Esophagus (tissue), 2 donors: Measurements from ENCODE around the gene IKZF5. TPM values are rescaled to one million over a fixed set of nuclear protein-coding genes. Genes with fewer than 3 reads are reported as not detected.

Source experiments
- H3K27ac ChIP-seq, 2 donors: one replicate each; pipeline ENCODE4 v1.5.1; 2013; ENCODE audit warnings: low read depth in 2 of 2, mild to moderate bottlenecking in 2 of 2, inconsistent platforms in 1 of 2, low read length in 1 of 2, moderate library complexity in 1 of 2
- H3K27me3 ChIP-seq, 2 donors: one replicate each; pipeline ENCODE4 v1.6.1; 2013; ENCODE audit warnings: low read length in 2 of 2, control low read depth in 1 of 2, mild to moderate bottlenecking in 1 of 2; ENCODE audit not compliant: insufficient read depth in 2 of 2, control insufficient read depth in 1 of 2
- H3K36me3 ChIP-seq, 2 donors: one replicate each; pipeline ENCODE4 v1.6.1; 2013; ENCODE audit warnings: low read length in 1 of 2; ENCODE audit not compliant: control insufficient read depth in 2 of 2, insufficient read depth in 2 of 2
- H3K4me1 ChIP-seq, 2 donors: one replicate each; pipeline ENCODE4 v1.6.1; 2013; ENCODE audit warnings: low read length in 1 of 2; ENCODE audit not compliant: control insufficient read depth in 2 of 2, insufficient read depth in 2 of 2
- H3K4me3 ChIP-seq, 2 donors: one replicate each; pipeline ENCODE4 v1.5.1; 2013; ENCODE audit warnings: low read length in 2 of 2, mild to moderate bottlenecking in 2 of 2, low read depth in 1 of 2, moderate library complexity in 1 of 2
- H3K9me3 ChIP-seq, 2 donors: one replicate each; pipeline ENCODE4 v1.6.1; 2013; ENCODE audit warnings: mild to moderate bottlenecking in 2 of 2, low read depth in 1 of 2, low read length in 1 of 2, moderate library complexity in 1 of 2; ENCODE audit not compliant: control insufficient read depth in 2 of 2, insufficient read depth in 1 of 2
- WGBS, 2 donors: extraction: QIAGEN DNeasy Blood & Tissue Kit; methylation state at CpG; one replicate each; pipeline ENCODE4 v1.1.7; 2013; 5-methylcytosine and 5-hydroxymethylcytosine counted together
- polyA plus RNA-seq, 2 donors: library from polyadenylated mRNA; stranded (reverse); fragments of 200-250 nt; gene quantifications; one replicate each; pipeline ENCODE4 v1.2.3, GENCODE V29; 2013
- donor health status: healthy with polysubstance abuse.
- donor health status: Bipolar disorder and iron deficiency.

The IKZF5 gene
- polyA plus RNA-seq, 2 donors = 4.5 to 7.2 TPM

- no peak overlapping the region for H3K27ac ChIP-seq
Measured at GRCh38 chr10:123000155-123000554, 8.4 kb downstream of the IKZF5 start.

GRCh38 chr10:122999347-122999746 is 9.2 kb downstream of the IKZF5 start:
- Histone ChIP-seq H3K4me3 (no peak overlapping the region), H3K9me3 (peaks cover 0 to 2% of the 10 kb centered on the region in 2 donors), H3K27me3 (no peaks in the 10 kb centered on the region), H3K27ac (no peak overlapping the region), H3K36me3 (peaks cover 4 to 6% of the 10 kb centered on the region in 2 donors), H3K4me1 (peaks cover 0 to 2% of the 10 kb centered on the region in 2 donors)
- WGBS, 2 donors = 52 to 53% methylated on average over 3 of the region's 3 CpGs

More at GRCh38 chr10:123000155-123000554, 8.4 kb downstream of the IKZF5 start:
- WGBS, 2 donors = 81% methylated on average over 3 of the region's 3 CpGs
- Histone ChIP-seq H3K27me3 (no peaks in the 10 kb centered on the region), H3K36me3 (peaks cover 4% of the 10 kb centered on the region in 2 donors), H3K4me3 (no peak overlapping the region), H3K4me1 (peaks cover 0 to 2% of the 10 kb centered on the region in 2 donors), H3K9me3 (peaks cover 0 to 2% of the 10 kb centered on the region in 2 donors)

DNA sequence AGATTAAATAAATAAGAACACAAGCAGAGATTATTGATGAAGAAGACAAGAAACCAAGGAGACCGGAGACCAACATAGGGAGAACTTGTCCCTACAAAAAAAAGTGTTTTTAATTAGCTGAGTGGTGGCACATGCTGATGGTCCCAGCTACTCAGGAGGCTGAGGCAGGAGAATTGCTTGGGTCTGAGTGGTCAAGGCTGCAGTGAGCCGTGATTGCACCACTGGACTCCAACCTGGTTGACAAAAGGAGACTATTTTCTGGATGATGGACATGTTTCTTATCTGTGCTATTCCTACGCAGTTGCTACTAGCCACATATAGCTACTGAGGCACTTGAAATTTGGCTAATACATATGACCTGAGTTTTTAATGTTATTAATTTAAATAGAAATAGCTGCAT is 9.7 kb downstream of the IKZF5 start:
- Histone ChIP-seq H3K36me3 (peaks cover 8 to 10% of the 10 kb centered on the region in 2 donors), H3K27ac (no peak overlapping the region), H3K27me3 (no peaks in the 10 kb centered on the region), H3K4me1 (peaks cover 0 to 2% of the 10 kb centered on the region in 2 donors), H3K4me3 (no peak overlapping the region), H3K9me3 (peaks cover 0 to 2% of the 10 kb centered on the region in 2 donors)
- WGBS, 2 donors = 98% methylated on average over 3 of the region's 3 CpGs

DNA sequence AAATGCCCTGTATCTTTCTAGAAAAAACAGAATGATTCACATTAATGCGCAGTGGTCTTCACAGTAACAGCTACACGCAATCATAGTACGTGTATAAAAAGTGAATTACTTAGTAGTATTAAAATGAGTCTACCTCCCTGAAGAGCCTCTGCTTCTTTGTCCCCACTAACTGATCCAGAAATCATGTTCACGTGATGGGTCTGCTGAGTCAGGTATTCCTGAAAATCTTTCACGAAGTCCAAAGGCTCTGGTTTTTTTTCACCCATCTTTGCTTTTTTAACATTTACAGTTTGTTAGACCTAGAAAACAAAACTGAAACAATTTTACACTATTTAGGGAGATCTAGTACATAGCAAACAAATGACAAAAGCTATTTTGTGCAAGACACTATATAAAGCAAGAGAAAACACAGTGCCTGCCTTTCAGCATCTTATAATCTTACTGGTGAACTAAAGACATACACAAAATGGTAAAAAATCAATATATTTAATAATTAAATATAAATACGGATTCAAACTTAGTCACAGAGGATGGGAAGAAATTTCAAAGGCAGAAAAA is 10.2 kb downstream of the IKZF5 start:
- no peak overlapping the region for H3K4me3 ChIP-seq
- no peak overlapping the region for H3K27ac ChIP-seq
- WGBS, 2 donors = 89% methylated on average over 6 of the region's 6 CpGs
- no peaks in the 10 kb centered on the region for H3K27me3 ChIP-seq
- H3K9me3 ChIP-seq = peaks cover 0 to 2% of the 10 kb centered on the region in 2 donors
- H3K4me1 ChIP-seq = peaks cover 0 to 2% of the 10 kb centered on the region in 2 donors
- peaks cover 10 to 12% of the 10 kb centered on the region in 2 donors for H3K36me3 ChIP-seq

GRCh38 chr10:122997864-122998263 is 10.7 kb downstream of the IKZF5 start:
- Histone ChIP-seq H3K4me1 (peaks cover 0 to 2% of the 10 kb centered on the region in 2 donors), H3K36me3 (peaks cover 10 to 12% of the 10 kb centered on the region in 2 donors), H3K9me3 (peaks cover 0 to 2% of the 10 kb centered on the region in 2 donors), H3K4me3 (no peak overlapping the region), H3K27me3 (no peaks in the 10 kb centered on the region), H3K27ac (no peak overlapping the region)
- 82 to 86% methylated on average over 3 of the region's 3 CpGs for WGBS, 2 donors

- Histone ChIP-seq H3K4me1 (peaks cover 0 to 2% of the 10 kb centered on the region in 2 donors), H3K9me3 (peaks cover 0 to 2% of the 10 kb centered on the region in 2 donors), H3K27ac (no peak overlapping the region), H3K4me3 (no peak overlapping the region), H3K36me3 (peaks cover 10 to 12% of the 10 kb centered on the region in 2 donors), H3K27me3 (no peaks in the 10 kb centered on the region)
- WGBS, 2 donors = 78 to 84% methylated on average over 4 of the region's 4 CpGs
Measured at GRCh38 chr10:122995936-122996335, 12.7 kb downstream of the IKZF5 start.

GRCh38 chr10:122993797-122994336 is 14.7 kb downstream of the IKZF5 start:
- H3K36me3 ChIP-seq = peaks cover 10 to 12% of the 10 kb centered on the region in 2 donors

GRCh38 chr10:122992031-122992585 is 16.5 kb downstream of the IKZF5 start:
- peaks cover 12% of the 10 kb centered on the region in 2 donors for H3K36me3 ChIP-seq
- peaks cover 0 to under 1% of the 10 kb centered on the region in 2 donors for H3K9me3 ChIP-seq
- H3K4me3 ChIP-seq = no peak overlapping the region
- H3K4me1 ChIP-seq = no peaks in the 10 kb centered on the region
- 73 to 83% methylated on average over 1 of the region's 1 CpG for WGBS, 2 donors
- H3K27ac ChIP-seq = no peak overlapping the region
- H3K27me3 ChIP-seq = no peaks in the 10 kb centered on the region

More at GRCh38 chr10:122993797-122994336, 14.7 kb downstream of the IKZF5 start:
- H3K27me3 ChIP-seq = no peaks in the 10 kb centered on the region
- H3K9me3 ChIP-seq = peaks cover 0 to 2% of the 10 kb centered on the region in 2 donors
- H3K4me1 ChIP-seq = peaks cover 0 to under 1% of the 10 kb centered on the region in 2 donors
- WGBS, 2 donors = 93 to 95% methylated on average over 6 of the region's 6 CpGs
- H3K4me3 ChIP-seq = no peak overlapping the region
- no peak overlapping the region for H3K27ac ChIP-seq

- H3K4me3 ChIP-seq = no peak overlapping the region
- no peaks in the 10 kb centered on the region for H3K9me3 ChIP-seq
- 68 to 79% methylated on average over 5 of the region's 5 CpGs for WGBS, 2 donors
- H3K27me3 ChIP-seq = no peaks in the 10 kb centered on the region
- H3K36me3 ChIP-seq = peaks cover 8 to 9% of the 10 kb centered on the region in 2 donors
- no peak overlapping the region for H3K27ac ChIP-seq
- no peaks in the 10 kb centered on the region for H3K4me1 ChIP-seq
Measured at GRCh38 chr10:122990278-122990677, 18.3 kb downstream of the IKZF5 start.
